Spleen (tissue), 7 donors: ENCODE data around the gene JAZF1.

ENCODE experiments used
- POLR2A ChIP-seq, 3 donors: fragments of 450-650 bp; IDR thresholded peaks; one replicate each; pipeline ENCODE4 v1.5.1; 2017; ENCODE audit warnings: antibody characterized with exemption in 3 of 3, mild to moderate bottlenecking in 1 of 3
- POLR2AphosphoS5 ChIP-seq, 3 donors: sonication (generic); formaldehyde crosslinking; IDR thresholded peaks; one replicate each; pipeline ENCODE4 v1.5.1; 2017; ENCODE audit warnings: antibody characterized with exemption in 3 of 3
- TF ChIP-seq, protein P1 (sequence below), 11 experiments: fragments of 200-600 bp in 7 of 11; fragments of 450-650 bp in 4 of 11; sonication (generic) in 4 of 11; IDR thresholded peaks in 8 of 11; conservative IDR thresholded peaks in 3 of 11; 1 replicate in 7 of 11; 2 replicates in 4 of 11; pipeline versions ENCODE4 v1.4.0 to v1.8.0; 2016 to 2021; ENCODE audit warnings: antibody characterized with exemption in 11 of 11, inconsistent platforms in 4 of 11, mild to moderate bottlenecking in 1 of 11
- donor health status: DM: no; HTN: no; CAD: no; lungs with moderate emphysema.
- donor health status: DM: no; HTN: no; CAD: no.
- donor health status: DM: no; HTN: no; CAD: no.

DNA sequence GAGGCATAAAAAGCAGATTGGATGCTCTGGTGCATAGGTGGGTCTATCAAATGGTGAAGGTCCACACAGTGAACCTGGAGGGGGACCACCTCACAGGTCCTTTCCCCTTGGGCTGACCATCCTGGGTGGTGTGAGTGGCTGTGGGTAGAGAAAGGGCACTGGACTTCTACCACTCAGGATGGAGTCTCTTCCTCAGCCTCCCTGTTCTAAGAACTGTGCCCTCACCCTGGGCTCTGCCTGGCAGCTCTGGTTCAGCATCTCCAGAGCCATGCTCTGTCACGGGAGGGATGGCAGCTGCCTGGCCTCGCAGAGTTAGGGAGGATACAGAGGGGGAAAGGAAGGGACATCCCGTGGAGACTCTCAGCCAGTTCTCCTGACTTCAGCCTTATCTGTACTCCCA is 318.8 kb downstream of the JAZF1 start:
- TF ChIP-seq, protein P1, sequence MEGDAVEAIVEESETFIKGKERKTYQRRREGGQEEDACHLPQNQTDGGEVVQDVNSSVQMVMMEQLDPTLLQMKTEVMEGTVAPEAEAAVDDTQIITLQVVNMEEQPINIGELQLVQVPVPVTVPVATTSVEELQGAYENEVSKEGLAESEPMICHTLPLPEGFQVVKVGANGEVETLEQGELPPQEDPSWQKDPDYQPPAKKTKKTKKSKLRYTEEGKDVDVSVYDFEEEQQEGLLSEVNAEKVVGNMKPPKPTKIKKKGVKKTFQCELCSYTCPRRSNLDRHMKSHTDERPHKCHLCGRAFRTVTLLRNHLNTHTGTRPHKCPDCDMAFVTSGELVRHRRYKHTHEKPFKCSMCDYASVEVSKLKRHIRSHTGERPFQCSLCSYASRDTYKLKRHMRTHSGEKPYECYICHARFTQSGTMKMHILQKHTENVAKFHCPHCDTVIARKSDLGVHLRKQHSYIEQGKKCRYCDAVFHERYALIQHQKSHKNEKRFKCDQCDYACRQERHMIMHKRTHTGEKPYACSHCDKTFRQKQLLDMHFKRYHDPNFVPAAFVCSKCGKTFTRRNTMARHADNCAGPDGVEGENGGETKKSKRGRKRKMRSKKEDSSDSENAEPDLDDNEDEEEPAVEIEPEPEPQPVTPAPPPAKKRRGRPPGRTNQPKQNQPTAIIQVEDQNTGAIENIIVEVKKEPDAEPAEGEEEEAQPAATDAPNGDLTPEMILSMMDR (IDR thresholded peaks at IDR 0.05 in 8 of 11, conservative IDR thresholded peaks at IDR 0.05 in 3 of 11), result no peak
- TF ChIP-seq POLR2A (IDR thresholded peaks at IDR 0.05) (no peak), POLR2AphosphoS5 (IDR thresholded peaks at IDR 0.05) (no peak)
